ENCODE results near the gene ARF6.

The ARF6 gene

DNA sequence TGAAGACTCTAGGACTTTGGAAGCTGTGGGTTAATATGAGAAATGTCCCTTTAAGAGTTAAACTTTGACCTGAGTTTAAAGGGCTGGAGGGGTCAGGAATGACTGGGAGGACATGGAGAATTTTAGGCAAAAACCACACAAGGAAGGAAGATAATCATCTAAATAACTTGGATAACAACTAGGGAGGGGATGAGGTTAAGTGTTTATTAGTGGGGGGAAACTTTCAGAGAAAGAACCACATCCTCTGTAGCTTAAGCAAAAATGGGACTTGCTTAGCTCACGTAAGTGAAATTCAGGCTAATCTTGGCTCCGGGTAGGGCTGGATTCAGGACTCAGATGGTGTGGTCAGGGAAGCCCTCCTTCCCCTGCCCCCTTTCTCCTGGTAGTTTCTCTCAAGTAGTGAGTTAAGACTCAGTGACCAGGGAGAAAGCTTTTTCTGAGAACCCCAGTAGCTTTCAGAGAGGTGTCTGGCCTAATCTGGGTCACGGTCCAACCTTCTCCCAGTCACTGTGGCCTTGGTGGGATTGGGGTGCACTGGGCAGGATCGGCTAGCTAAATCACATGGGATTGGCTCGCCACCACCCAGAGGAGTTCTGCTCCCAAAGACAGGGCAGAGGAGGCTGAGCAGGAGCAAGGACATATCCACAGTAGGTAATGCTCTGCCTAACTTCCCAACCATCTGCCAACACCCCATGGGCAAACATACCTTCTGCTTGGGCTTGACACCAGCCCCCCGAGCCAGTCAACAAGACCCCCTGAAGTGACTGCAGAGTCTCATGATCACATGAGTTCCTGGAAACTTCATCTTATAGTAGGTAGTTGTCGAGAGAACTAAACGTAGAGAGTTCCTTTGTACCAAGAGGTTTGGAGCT lies 52.8 kb downstream of the ARF6 start:
- no peak for DNase-seq

Data from DMS 273 treated with DMSO at 0.1 percent for 48 hours (cell line).